GM19099 (cell line): ENCODE measurements around the gene MPP3.

Source experiments
- POLR2A ChIP-seq: IDR thresholded peaks from 3 replicates; pipeline ENCODE4 v1.6.1; 2011; ENCODE audit warnings: low read depth; ENCODE audit not compliant: insufficient read length; ENCODE audit errors: extremely low read depth

The MPP3 gene

GRCh38 chr17:43774304-43775250, 58.4 kb downstream of the MPP3 start:
- no peak for TF ChIP-seq POLR2A

GRCh38 chr17:43772877-43773648, 59.9 kb downstream of the MPP3 start:
- TF ChIP-seq POLR2A, result no peak

- TF ChIP-seq POLR2A, result no peak
Observed at GRCh38 chr17:43771463-43771862, 61.5 kb downstream of the MPP3 start.

GRCh38 chr17:43770957-43771356, 62.0 kb downstream of the MPP3 start:
- no peak for TF ChIP-seq POLR2A

- TF ChIP-seq POLR2A, result no peak
Observed at GRCh38 chr17:43769859-43770258, 63.1 kb downstream of the MPP3 start.

- TF ChIP-seq POLR2A, result no peak
Observed at GRCh38 chr17:43769426-43769825, 63.5 kb downstream of the MPP3 start.

GRCh38 chr17:43768943-43769342, 64.0 kb downstream of the MPP3 start:
- TF ChIP-seq POLR2A, result no peak

GRCh38 chr17:43768382-43768781, 64.6 kb downstream of the MPP3 start:
- TF ChIP-seq POLR2A, result no peak

GRCh38 chr17:43767713-43768059, 65.3 kb downstream of the MPP3 start:
- TF ChIP-seq POLR2A, result no peak

GRCh38 chr17:43767053-43767712, 65.8 kb downstream of the MPP3 start:
- TF ChIP-seq POLR2A, result no peak

GRCh38 chr17:43766413-43767052, 66.4 kb downstream of the MPP3 start:
- TF ChIP-seq POLR2A, result no peak

- TF ChIP-seq POLR2A, result no peak
Observed at GRCh38 chr17:43760254-43760852, 72.6 kb downstream of the MPP3 start.

- no peak for TF ChIP-seq POLR2A
Observed at GRCh38 chr17:43759836-43760235, 73.1 kb downstream of the MPP3 start.

GRCh38 chr17:43758497-43759174, 74.3 kb downstream of the MPP3 start, which contains the start of gene SOST:
Gene SOST (minus strand): TSS chr17:43758791. CDS start chr17:43758741, 50 bp downstream.
- no peak for TF ChIP-seq POLR2A
